H1 (cell line): ENCODE measurements around the gene HMCN2. TPM values are rescaled to one million over a fixed set of nuclear protein-coding genes. Genes with fewer than 3 reads are reported as not detected.

Experiments
- CTCF ChIA-PET: fragments of 300-600 bp; sonication (Branson Sonifier 250); formaldehyde crosslinking; loops from one replicate; lab custom pipeline; 2021; ENCODE audit not compliant: partially characterized antibody; lab: Charles Lee
- POLR2A ChIA-PET: fragments of 300-600 bp; sonication (Branson Sonifier 250); formaldehyde crosslinking; loops from one replicate; lab custom pipeline; 2021; ENCODE audit warnings: inconsistent platforms; ENCODE audit not compliant: partially characterized antibody; lab: Charles Lee
- DNase-seq, 2 experiments: peaks; one replicate each; pipeline versions ENCODE4 v3.0.0 to v3.0.0-alpha.2; 2010 to 2022; ENCODE audit warnings: low spot score in 2 of 2, low read depth in 1 of 2, mixed read lengths in 1 of 2
- FAIRE-seq: peaks from 2 replicates; lab custom pipeline; 2011; peaks lifted over from hg19 to GRCh38; lab: Jason Lieb, UNC
- H2AFZ ChIP-seq: 2 replicates; pipeline ENCODE4 v1.8.1; 2012; ENCODE audit warnings: low read length, inconsistent platforms
- H2AK5ac ChIP-seq: 2 replicates; pipeline ENCODE4 v1.6.1; 2013; ENCODE audit warnings: low read depth, low read length
- H2BK120ac ChIP-seq: replicated peaks from 2 replicates; pipeline ENCODE3; 2013; ENCODE audit warnings: low read depth, low read length, inconsistent platforms
- H2BK12ac ChIP-seq: 2 replicates; pipeline ENCODE4 v1.6.1; 2013; ENCODE audit warnings: low read depth, low read length
- H2BK15ac ChIP-seq: 2 replicates; pipeline ENCODE4 v1.6.1; 2013; ENCODE audit warnings: low read length
- H2BK20ac ChIP-seq: 2 replicates; pipeline ENCODE4 v1.6.1; 2013; ENCODE audit warnings: low read length
- H2BK5ac ChIP-seq: 2 replicates; pipeline ENCODE4 v1.6.1; 2013; ENCODE audit warnings: low read depth, low read length
- H3K14ac ChIP-seq: 2 replicates; pipeline ENCODE4 v1.6.1; 2013; ENCODE audit warnings: inconsistent platforms; ENCODE audit not compliant: insufficient read length
- H3K18ac ChIP-seq: 2 replicates; pipeline ENCODE4 v1.6.1; 2013; ENCODE audit warnings: low read length; ENCODE audit errors: extremely low read depth
- H3K23ac ChIP-seq: 2 replicates; pipeline ENCODE4 v1.6.1; 2013; ENCODE audit warnings: inconsistent platforms; ENCODE audit not compliant: insufficient read length
- H3K23me2 ChIP-seq: 2 replicates; pipeline ENCODE4 v1.6.1; 2013; ENCODE audit warnings: low read depth, low read length
- H3K27ac ChIP-seq: 2 replicates; pipeline ENCODE4 v1.6.1; 2011; ENCODE audit warnings: low read depth, low read length, inconsistent platforms
- H3K27me3 ChIP-seq, 4 experiments: replicated peaks in 1 of 4; 1 replicate in 1 of 4; 2 replicates in 3 of 4; pipeline versions ENCODE4 v1.6.1 to v1.8.1; 2011 to 2013; ENCODE audit warnings: low read length in 3 of 4, mild to moderate bottlenecking in 3 of 4, inconsistent platforms in 2 of 4, mixed read lengths in 2 of 4, moderate library complexity in 1 of 4; ENCODE audit not compliant: control insufficient read depth in 3 of 4, insufficient read depth in 3 of 4; ENCODE audit errors: extremely low read depth in 1 of 4
- H3K36me3 ChIP-seq, 4 experiments: 2 replicates each; pipeline versions ENCODE4 v1.6.1 to v1.8.1; 2011 to 2013; ENCODE audit warnings: mild to moderate bottlenecking in 4 of 4, low read length in 3 of 4, moderate library complexity in 2 of 4, control low read depth in 1 of 4, inconsistent platforms in 1 of 4; ENCODE audit not compliant: insufficient read depth in 4 of 4, control insufficient read depth in 2 of 4
- H3K4ac ChIP-seq: replicated peaks from 2 replicates; pipeline ENCODE3; 2013; ENCODE audit warnings: low read length, low read depth, mixed read lengths, inconsistent platforms; ENCODE audit not compliant: insufficient read length
- H3K4me1 ChIP-seq, 4 experiments: replicated peaks in 1 of 4; 1 replicate in 1 of 4; 2 replicates in 3 of 4; pipeline versions ENCODE4 v1.6.1 to v1.8.1; 2011 to 2013; ENCODE audit warnings: low read length in 3 of 4, inconsistent platforms in 2 of 4, mixed read lengths in 1 of 4; ENCODE audit not compliant: insufficient read depth in 4 of 4, control insufficient read depth in 3 of 4
- H3K4me2 ChIP-seq, 2 experiments: 2 replicates each; pipeline versions ENCODE4 v1.6.1 to v1.8.1; 2011 to 2013; ENCODE audit warnings: low read depth in 2 of 2, low read length in 2 of 2, control low read depth in 1 of 2, inconsistent platforms in 1 of 2, mild to moderate bottlenecking in 1 of 2; ENCODE audit not compliant: insufficient read depth in 1 of 2
- H3K4me3 ChIP-seq, 4 experiments: fragments of 200-600, 300-600 bp in 1 of 4; sonication (generic), shearing (Covaris generic), sonication (Bioruptor Twin) in 1 of 4; 2 replicates each; pipeline versions ENCODE4 v1.5.1 to v1.8.1; 2011 to 2016; ENCODE audit warnings: low read length in 4 of 4, low read depth in 3 of 4, control low read depth in 2 of 4, inconsistent platforms in 2 of 4, mild to moderate bottlenecking in 2 of 4, mixed read lengths in 1 of 4, moderate library complexity in 1 of 4; ENCODE audit not compliant: insufficient read depth in 2 of 4; ENCODE audit errors: extremely low read depth in 1 of 4
- H3K56ac ChIP-seq: replicated peaks from 2 replicates; pipeline ENCODE3; 2013; ENCODE audit warnings: low read depth, mild to moderate bottlenecking, mixed read lengths, low read length, inconsistent platforms; ENCODE audit not compliant: insufficient read length
- H3K79me1 ChIP-seq: 2 replicates; pipeline ENCODE4 v1.6.1; 2013; ENCODE audit warnings: low read depth, low read length, control low read depth
- H3K79me2 ChIP-seq, 2 experiments: 2 replicates each; pipeline versions ENCODE4 v1.6.1 to v1.8.1; 2012 to 2013; ENCODE audit warnings: low read length in 2 of 2, mild to moderate bottlenecking in 2 of 2, inconsistent platforms in 1 of 2; ENCODE audit not compliant: insufficient read depth in 2 of 2, control insufficient read depth in 1 of 2
- H3K9ac ChIP-seq, 4 experiments: replicated peaks in 1 of 4; 1 replicate in 1 of 4; 2 replicates in 3 of 4; pipeline versions ENCODE4 v1.6.1 to v1.8.1; 2011 to 2013; ENCODE audit warnings: low read depth in 3 of 4, low read length in 3 of 4, control low read depth in 2 of 4, mild to moderate bottlenecking in 2 of 4, moderate library complexity in 2 of 4, inconsistent platforms in 1 of 4; ENCODE audit errors: extremely low read depth in 1 of 4
- H3K9me3 ChIP-seq, 2 experiments: 2 replicates each; pipeline versions ENCODE4 v1.6.1 to v1.8.1; 2012 to 2013; ENCODE audit warnings: mild to moderate bottlenecking in 2 of 2, moderate library complexity in 2 of 2, control low read depth in 1 of 2, inconsistent platforms in 1 of 2, low read depth in 1 of 2, low read length in 1 of 2, mixed read lengths in 1 of 2; ENCODE audit not compliant: insufficient read depth in 2 of 2
- H4K20me1 ChIP-seq, 2 experiments: replicated peaks in 1 of 2; 2 replicates each; pipeline versions ENCODE3 to v1.8.1; 2011 to 2013; ENCODE audit warnings: inconsistent platforms in 2 of 2, low read length in 2 of 2, mild to moderate bottlenecking in 1 of 2; ENCODE audit not compliant: insufficient read depth in 2 of 2, control insufficient read depth in 1 of 2
- H4K5ac ChIP-seq: 2 replicates; pipeline ENCODE4 v1.6.1; 2013; ENCODE audit warnings: low read length, low read depth, mixed read lengths, inconsistent platforms; ENCODE audit not compliant: insufficient read length
- H4K8ac ChIP-seq: 2 replicates; pipeline ENCODE4 v1.8.0; 2013; ENCODE audit warnings: mild to moderate bottlenecking, moderate library complexity, low read length, inconsistent platforms; ENCODE audit not compliant: insufficient read depth; ENCODE audit errors: extremely low read depth
- H4K91ac ChIP-seq: replicated peaks from 2 replicates; pipeline ENCODE3; 2013; ENCODE audit warnings: low read length, mixed read lengths, inconsistent platforms; ENCODE audit not compliant: insufficient read length
- ASH2L ChIP-seq: fragments of 200-600, 300-600 bp; sonication (generic); IDR thresholded peaks from one replicate; pipeline ENCODE4 v1.7.1; 2017; ENCODE audit warnings: low read length
- CHD2 ChIP-seq: IDR thresholded peaks from 2 replicates; pipeline ENCODE4 v1.6.1; 2012; ENCODE audit warnings: low read length, improper control_type of control experiment
- CREB1 ChIP-seq: IDR thresholded peaks from 2 replicates; pipeline ENCODE4 v1.6.1; 2012; ENCODE audit warnings: inconsistent platforms
- EGR1 ChIP-seq: IDR thresholded peaks from 2 replicates; pipeline ENCODE4 v1.6.1; 2011; ENCODE audit warnings: low read depth, low read length, borderline replicate concordance
- GTF2F1 ChIP-seq: IDR thresholded peaks from 2 replicates; pipeline ENCODE4 v1.6.1; 2012; ENCODE audit warnings: low read depth, low read length, improper control_type of control experiment, borderline replicate concordance
- POLR2A ChIP-seq, 2 experiments: IDR thresholded peaks; 1 replicate in 1 of 2; 2 replicates in 1 of 2; pipeline ENCODE4 v1.6.1; 2011; ENCODE audit warnings: low read depth in 2 of 2, low read length in 2 of 2, mild to moderate bottlenecking in 2 of 2; ENCODE audit errors: control extremely low read depth in 1 of 2
- POU5F1 ChIP-seq: IDR thresholded peaks from 2 replicates; pipeline ENCODE4 v1.6.1; 2011; ENCODE audit warnings: low read depth, mild to moderate bottlenecking, low read length, moderate library complexity
- RBBP5 ChIP-seq: IDR thresholded peaks from 2 replicates; pipeline ENCODE4 v1.7.1; 2012; ENCODE audit warnings: low read depth, mild to moderate bottlenecking, inconsistent platforms, low read length, moderate library complexity, borderline replicate concordance
- SIX5 ChIP-seq: IDR thresholded peaks from 2 replicates; pipeline ENCODE4 v1.6.1; 2011; ENCODE audit warnings: mild to moderate bottlenecking, low read depth, low read length
- SP2 ChIP-seq: IDR thresholded peaks from 2 replicates; pipeline ENCODE4 v1.6.1; 2012; ENCODE audit warnings: mild to moderate bottlenecking, low read length, inconsistent platforms
- SRF ChIP-seq: IDR thresholded peaks from 2 replicates; pipeline ENCODE4 v1.6.1; 2011; ENCODE audit warnings: mild to moderate bottlenecking, low read depth, low read length, moderate library complexity
- WGBS, 2 experiments: shearing (Covaris generic) in 1 of 2; methylation state at CpG; one replicate each; pipeline versions ENCODE4 v1.1.6 to v1.1.7; 2013 to 2015; ENCODE audit warnings: low lambda C conversion rate in 2 of 2, mixed read lengths in 2 of 2, inconsistent platforms in 1 of 2, low coverage in 1 of 2, missing lambda C conversion rate in 1 of 2; ENCODE audit not compliant: insufficient replicate concordance in 2 of 2, insufficient coverage in 1 of 2, insufficient read length in 1 of 2; ENCODE audit errors: extremely low coverage in 1 of 2, missing lambda C conversion rate in 1 of 2; 5-methylcytosine and 5-hydroxymethylcytosine counted together
- polyA plus RNA-seq, 7 experiments: library from polyadenylated mRNA; depleted of rRNA in 3 of 7; stranded (reverse) in 5 of 7; unstranded in 2 of 7; fragments of >200 nt in 5 of 7; fragments of 200-250 nt in 2 of 7; gene quantifications; 1 replicate in 5 of 7; 2 replicates in 1 of 7; 4 replicates in 1 of 7; pipeline versions ENCODE4 v1.2.1 to v1.2.3, GENCODE V29; 2011 to 2013; ENCODE audit warnings: missing spikeins in 2 of 7, mixed read lengths in 2 of 7
- total RNA-seq: library from RNA; stranded (reverse); fragmentation: NEBNext Ultra II Directional; extraction: Animal tissue kit (Norgen Biotek cat#: 25700); gene quantifications from 2 replicates; pipeline ENCODE4 v1.2.1, GENCODE V29; 2021
- TF ChIP-seq, protein P1 (sequence below): IDR thresholded peaks from 2 replicates; pipeline ENCODE4 v1.6.1; 2012; ENCODE audit warnings: inconsistent platforms
- TF ChIP-seq, protein P2 (sequence below): IDR thresholded peaks from 2 replicates; pipeline ENCODE4 v1.6.1; 2011; ENCODE audit warnings: low read depth, mild to moderate bottlenecking, low read length; ENCODE audit not compliant: insufficient read depth

The HMCN2 gene
- total and polyA plus RNA-seq, 2 of the 8 experiments (the other 6 are each of a cell fraction or from before 2014, with no cell fraction given) = 5.0 to 9.1 TPM

DNA sequence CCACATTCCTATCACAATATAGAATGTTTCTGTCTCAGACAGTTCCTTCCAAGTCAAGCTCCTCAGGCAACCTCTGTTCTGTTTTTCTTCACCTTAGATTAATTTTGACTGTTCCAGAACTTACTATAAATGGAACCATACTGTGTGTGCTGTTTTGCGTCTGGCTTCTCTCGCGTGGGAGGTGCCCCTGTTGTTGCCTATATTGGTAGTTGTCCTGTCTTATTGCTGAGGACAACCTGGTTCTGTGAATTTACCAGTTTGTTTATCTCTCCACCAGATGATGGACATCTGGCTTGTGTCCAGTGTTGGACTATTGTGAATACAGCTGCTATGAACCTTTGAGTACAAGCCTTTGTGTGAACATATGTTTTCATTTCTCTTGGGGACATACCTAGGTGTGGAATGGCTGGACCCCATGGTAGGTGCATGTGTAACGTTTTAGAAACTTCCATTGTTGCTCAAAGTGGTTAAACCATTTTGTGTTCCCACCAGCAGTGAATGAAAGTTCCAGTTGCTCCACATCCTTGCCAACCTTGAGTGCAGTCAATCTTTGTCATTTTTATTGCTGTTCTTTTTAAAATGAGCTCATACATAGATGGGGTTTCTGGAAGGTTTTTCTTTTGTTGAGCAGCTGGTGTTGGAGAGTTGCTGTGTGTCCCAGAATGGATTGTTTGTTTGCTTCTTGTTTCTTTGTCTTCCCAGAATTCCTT is 18.1 kb downstream of the HMCN2 start:
- no peaks in the 10 kb centered on the region for H4K20me1 ChIP-seq
- H2BK120ac ChIP-seq = no peak overlapping the region
- no peak overlapping the region for H3K18ac ChIP-seq
- H3K4me1 ChIP-seq = peaks cover 0 to 8% (median 4%) of the 10 kb centered on the region in 4 experiments; a peak in 4 of 7 replicates
- WGBS, 2 experiments = 93% methylated on average over 4 of the region's 4 CpGs; no CpG with 5 or more reads in 1 of the 2 experiments
- no peak overlapping the region for H4K8ac ChIP-seq
- no peaks in the 10 kb centered on the region for H3K79me1 ChIP-seq
- no peaks in the 10 kb centered on the region for H3K9me3 ChIP-seq
- no peak overlapping the region for H3K23ac ChIP-seq
- ChIA-PET POLR2A (interaction anchor here (1.0 to 1.3 kb wide), 2 partner anchors 13 to 20 kb away, joined by 3 read pairs; no protein-coding TSS in a partner anchor), CTCF (interaction anchor here (0.7 to 1.9 kb wide), 10 partner anchors 9 to 176 kb away, joined by 3 to 8 read pairs (median 5); no protein-coding TSS in a partner anchor)
- no peak overlapping the region for H2AFZ ChIP-seq
- no peak overlapping the region for H2AK5ac ChIP-seq
- no peak overlapping the region for H2BK5ac ChIP-seq
- H2BK15ac ChIP-seq = no peak overlapping the region
- no peak overlapping the region for H2BK20ac ChIP-seq
- no peak for DNase-seq
- no peaks in the 10 kb centered on the region for H3K79me2 ChIP-seq
- no peak overlapping the region for H3K14ac ChIP-seq
- no peak overlapping the region for H3K9ac ChIP-seq
- H3K56ac ChIP-seq = no peak overlapping the region
- H3K4me3 ChIP-seq = no peak overlapping the region
- 0 out of 8 replicates have a peak, but pooled peaks cover 0 to 3% (median 0%) of the 10 kb centered on the region in 4 experiments for H3K36me3 ChIP-seq
- no peak for FAIRE-seq
- H3K4me2 ChIP-seq = no peak overlapping the region
- no peak overlapping the region for H4K5ac ChIP-seq
- H3K23me2 ChIP-seq = no peaks in the 10 kb centered on the region
- H3K27me3 ChIP-seq = no peaks in the 10 kb centered on the region
- H2BK12ac ChIP-seq = no peak overlapping the region
- H3K27ac ChIP-seq = no peak overlapping the region
- no peak overlapping the region for H3K4ac ChIP-seq
- H4K91ac ChIP-seq = no peak overlapping the region
- TF ChIP-seq SP2 = no peak
- no peak for TF ChIP-seq SRF
- TF ChIP-seq, protein P1, sequence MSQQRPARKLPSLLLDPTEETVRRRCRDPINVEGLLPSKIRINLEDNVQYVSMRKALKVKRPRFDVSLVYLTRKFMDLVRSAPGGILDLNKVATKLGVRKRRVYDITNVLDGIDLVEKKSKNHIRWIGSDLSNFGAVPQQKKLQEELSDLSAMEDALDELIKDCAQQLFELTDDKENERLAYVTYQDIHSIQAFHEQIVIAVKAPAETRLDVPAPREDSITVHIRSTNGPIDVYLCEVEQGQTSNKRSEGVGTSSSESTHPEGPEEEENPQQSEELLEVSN = no peak
- TF ChIP-seq POLR2A (IDR thresholded peaks at IDR 0.05; ENCODE audit: control extremely low read depth in 1 of 2, low read depth in 2 of 2, low read length in 2 of 2) = no peak
- no peak for TF ChIP-seq SIX5
- TF ChIP-seq CHD2 = no peak
- TF ChIP-seq EGR1 = no peak
- no peak for TF ChIP-seq POU5F1
- TF ChIP-seq CREB1 = no peak
- TF ChIP-seq ASH2L = no peak
- TF ChIP-seq, protein P2, sequence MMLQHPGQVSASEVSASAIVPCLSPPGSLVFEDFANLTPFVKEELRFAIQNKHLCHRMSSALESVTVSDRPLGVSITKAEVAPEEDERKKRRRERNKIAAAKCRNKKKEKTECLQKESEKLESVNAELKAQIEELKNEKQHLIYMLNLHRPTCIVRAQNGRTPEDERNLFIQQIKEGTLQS = no peak
- no peak for TF ChIP-seq GTF2F1
- TF ChIP-seq RBBP5 = no peak
